ENCODE results near the gene RAPSN.

RAPSN gene

GRCh38 chr11:47440054-47440476 lies 8.9 kb downstream of the RAPSN start:
- no peaks in the 10 kb centered on the region for H3K9me3 ChIP-seq (replicated peaks in 1 of 2; ENCODE audit: control insufficient read depth in 2 of 2, insufficient read depth in 1 of 2, low read depth in 1 of 2, low read length in 2 of 2)
- H2AFZ ChIP-seq (ENCODE audit: low read length): no peak overlapping the region
- H3K23ac ChIP-seq (ENCODE audit: low read depth, low read length, poor library complexity): no peak overlapping the region
- DNase-seq (ENCODE audit: low spot score): no peak
- no peak overlapping the region for H2AK5ac ChIP-seq (ENCODE audit: low read depth, low read length)
- H3K4ac ChIP-seq (ENCODE audit: low read length): no peak overlapping the region
- peaks cover 0 to 5% (median 0%) of the 10 kb centered on the region in 3 experiments for H3K27me3 ChIP-seq (ENCODE audit: control insufficient read depth in 3 of 3, insufficient read depth in 3 of 3, low read depth in 1 of 3, low read length in 3 of 3)
- no peaks in the 10 kb centered on the region for H3K79me1 ChIP-seq (ENCODE audit: low read depth, low read length)
- no peak overlapping the region for H3K27ac ChIP-seq (replicated peaks; ENCODE audit: low read length)
- no peak overlapping the region for H2BK15ac ChIP-seq (ENCODE audit: low read length)
- no peak overlapping the region for H2BK12ac ChIP-seq (ENCODE audit: low read length)
- no peak overlapping the region for H4K8ac ChIP-seq (ENCODE audit: low read depth, low read length)
- H3K14ac ChIP-seq (ENCODE audit: low read length): no peak overlapping the region
- no peak overlapping the region for H3K4me3 ChIP-seq (ENCODE audit: low read length in 2 of 2)
- H3K4me2 ChIP-seq (ENCODE audit: insufficient read depth, low read length, poor library complexity, severe bottlenecking): no peak overlapping the region
- no CpG with 5 or more reads among the region's 2 CpGs for WGBS, 2 donors (ENCODE audit: extremely low coverage in 2 of 2, insufficient read length in 2 of 2, insufficient replicate concordance in 1 of 2)
- no peak overlapping the region for H4K91ac ChIP-seq (ENCODE audit: low read depth, low read length, poor library complexity)
- no peak overlapping the region for H2BK5ac ChIP-seq (ENCODE audit: low read length)
- H3K4me1 ChIP-seq (ENCODE audit: control insufficient read depth in 2 of 2, insufficient read depth in 1 of 2, low read depth in 1 of 2, low read length in 2 of 2): peaks cover 2 to 9% of the 10 kb centered on the region in 2 donors
- H3K36me3 ChIP-seq (replicated peaks in 1 of 2; ENCODE audit: control insufficient read depth in 2 of 2, insufficient read depth in 2 of 2, low read length in 2 of 2): no peaks in the 10 kb centered on the region
- H3K9ac ChIP-seq (ENCODE audit: low read depth, low read length, poor library complexity): no peak overlapping the region
- H3K18ac ChIP-seq (ENCODE audit: low read length): no peak overlapping the region
- H2BK120ac ChIP-seq (ENCODE audit: low read depth, low read length): no peak overlapping the region

DNA sequence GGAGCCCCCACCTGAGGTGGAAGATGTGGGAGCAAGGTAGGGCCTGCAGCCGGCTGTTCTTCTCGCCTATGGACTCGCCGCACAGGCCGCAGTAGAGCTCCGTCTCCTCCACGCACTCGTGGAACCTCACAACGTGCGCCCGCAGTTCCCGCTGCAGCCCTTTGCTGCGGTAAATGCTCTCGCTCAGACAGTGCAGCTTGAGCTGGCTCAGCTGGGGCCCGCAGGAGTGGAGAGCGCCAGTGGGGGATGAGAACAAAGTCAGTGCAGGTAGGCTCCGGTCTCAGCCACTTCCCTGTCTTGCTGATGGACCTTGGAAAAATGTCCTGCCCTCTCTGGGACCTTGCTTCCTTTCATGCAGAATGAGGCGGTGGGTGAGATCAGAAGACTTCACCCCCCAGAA lies 10.2 kb downstream of the RAPSN start:
- Histone ChIP-seq H2BK120ac (ENCODE audit: low read depth, low read length) (no peak overlapping the region), H2BK12ac (ENCODE audit: low read length) (no peak overlapping the region), H4K91ac (ENCODE audit: low read depth, low read length, poor library complexity) (no peak overlapping the region), H3K18ac (ENCODE audit: low read length) (peak overlapping the region; percentile 71), H3K27ac (replicated peaks; ENCODE audit: low read length) (no peak overlapping the region), H3K23ac (ENCODE audit: low read depth, low read length, poor library complexity) (no peak overlapping the region), H3K14ac (ENCODE audit: low read length) (no peak overlapping the region), H3K4ac (ENCODE audit: low read length) (no peak overlapping the region), H3K9ac (ENCODE audit: low read depth, low read length, poor library complexity) (peak overlapping the region; percentile 70), H2BK15ac (ENCODE audit: low read length) (no peak overlapping the region), H3K27me3 (ENCODE audit: control insufficient read depth in 3 of 3, insufficient read depth in 3 of 3, low read depth in 1 of 3, low read length in 3 of 3) (peaks cover 0 to 5% (median 0%) of the 10 kb centered on the region in 3 experiments), H3K4me3 (ENCODE audit: low read length in 2 of 2) (no peak overlapping the region), H3K4me2 (ENCODE audit: insufficient read depth, low read length, poor library complexity, severe bottlenecking) (no peak overlapping the region), H3K79me1 (ENCODE audit: low read depth, low read length) (no peaks in the 10 kb centered on the region), H2AK5ac (ENCODE audit: low read depth, low read length) (no peak overlapping the region), H2BK5ac (ENCODE audit: low read length) (peak overlapping the region; percentile 6), H3K9me3 (replicated peaks in 1 of 2; ENCODE audit: control insufficient read depth in 2 of 2, insufficient read depth in 1 of 2, low read depth in 1 of 2, low read length in 2 of 2) (no peaks in the 10 kb centered on the region), H4K8ac (ENCODE audit: low read depth, low read length) (no peak overlapping the region), H2AFZ (ENCODE audit: low read length) (peak overlapping the region; percentile 22), H3K4me1 (ENCODE audit: control insufficient read depth in 2 of 2, insufficient read depth in 1 of 2, low read depth in 1 of 2, low read length in 2 of 2) (peaks cover 2 to 9% of the 10 kb centered on the region in 2 donors), H3K36me3 (replicated peaks in 1 of 2; ENCODE audit: control insufficient read depth in 2 of 2, insufficient read depth in 2 of 2, low read length in 2 of 2) (no peaks in the 10 kb centered on the region)
- WGBS, 2 donors (ENCODE audit: extremely low coverage in 2 of 2, insufficient read length in 2 of 2, insufficient replicate concordance in 1 of 2): no CpG with 5 or more reads among the region's 18 CpGs
- DNase-seq (ENCODE audit: low spot score): no peak

DNA sequence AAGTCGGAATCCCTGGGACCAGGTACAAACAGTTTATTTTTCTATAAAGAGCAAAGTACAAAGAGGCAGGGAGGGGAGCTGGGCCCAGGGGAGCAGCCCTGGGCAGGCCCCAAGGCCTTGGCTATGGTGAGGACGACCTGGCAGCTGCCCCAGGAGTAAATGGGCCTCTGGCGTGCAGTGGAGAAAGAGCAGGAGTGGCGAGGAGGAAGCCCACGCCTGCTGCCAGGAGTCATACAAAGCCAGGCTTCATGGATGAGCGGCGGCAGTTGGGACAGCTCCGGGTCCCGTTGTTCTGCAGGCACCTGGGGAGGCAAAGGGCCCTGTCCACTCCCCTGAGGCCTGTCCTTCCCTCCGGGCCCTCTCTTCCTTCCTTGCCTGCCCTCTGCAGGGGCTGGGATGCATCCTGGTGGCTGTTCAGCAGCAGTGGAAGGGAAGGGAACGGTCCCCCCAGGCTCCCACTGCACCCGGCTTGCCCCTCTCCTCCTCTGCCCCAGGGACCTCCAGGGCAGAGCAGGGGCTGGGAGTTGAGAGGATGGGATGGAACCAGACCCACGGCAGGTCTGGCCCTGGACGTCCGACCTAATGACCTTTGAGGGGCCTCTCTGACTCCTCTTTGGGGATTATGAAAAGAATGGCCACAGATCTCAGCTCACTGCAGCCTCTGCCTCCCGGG lies 11.1 kb downstream of the RAPSN start:
- Histone ChIP-seq H3K4me3 (ENCODE audit: low read length in 2 of 2) (no peak overlapping the region), H2AFZ (ENCODE audit: low read length) (peak overlapping the region; percentile 94), H2BK5ac (ENCODE audit: low read length) (peak overlapping the region; percentile 4), H3K14ac (ENCODE audit: low read length) (no peak overlapping the region), H4K8ac (ENCODE audit: low read depth, low read length) (peak overlapping the region; percentile 52), H2BK15ac (ENCODE audit: low read length) (no peak overlapping the region), H3K27ac (replicated peaks; ENCODE audit: low read length) (no peak overlapping the region), H3K23ac (ENCODE audit: low read depth, low read length, poor library complexity) (peak overlapping the region; percentile 15), H3K9me3 (replicated peaks in 1 of 2; ENCODE audit: control insufficient read depth in 2 of 2, insufficient read depth in 1 of 2, low read depth in 1 of 2, low read length in 2 of 2) (no peaks in the 10 kb centered on the region), H2AK5ac (ENCODE audit: low read depth, low read length) (peak overlapping the region; percentile 24), H3K9ac (ENCODE audit: low read depth, low read length, poor library complexity) (peak overlapping the region; percentile 5), H2BK12ac (ENCODE audit: low read length) (no peak overlapping the region), H3K27me3 (ENCODE audit: control insufficient read depth in 3 of 3, insufficient read depth in 3 of 3, low read depth in 1 of 3, low read length in 3 of 3) (peaks cover 0 to 4% (median 0%) of the 10 kb centered on the region in 3 experiments), H3K18ac (ENCODE audit: low read length) (peak overlapping the region; percentile 9), H3K36me3 (replicated peaks in 1 of 2; ENCODE audit: control insufficient read depth in 2 of 2, insufficient read depth in 2 of 2, low read length in 2 of 2) (no peaks in the 10 kb centered on the region), H4K91ac (ENCODE audit: low read depth, low read length, poor library complexity) (no peak overlapping the region), H3K79me1 (ENCODE audit: low read depth, low read length) (no peaks in the 10 kb centered on the region), H3K4me2 (ENCODE audit: insufficient read depth, low read length, poor library complexity, severe bottlenecking) (no peak overlapping the region), H3K4ac (ENCODE audit: low read length) (no peak overlapping the region), H3K4me1 (ENCODE audit: control insufficient read depth in 2 of 2, insufficient read depth in 1 of 2, low read depth in 1 of 2, low read length in 2 of 2) (peaks cover 2 to 9% of the 10 kb centered on the region in 2 donors), H2BK120ac (ENCODE audit: low read depth, low read length) (no peak overlapping the region)
- no peak for DNase-seq (ENCODE audit: low spot score)
- WGBS, 2 donors (ENCODE audit: extremely low coverage in 2 of 2, insufficient read length in 2 of 2, insufficient replicate concordance in 1 of 2): no CpG with 5 or more reads among the region's 16 CpGs

GRCh38 chr11:47437218-47437745 lies 11.7 kb downstream of the RAPSN start:
- Histone ChIP-seq H3K27me3 (ENCODE audit: control insufficient read depth in 3 of 3, insufficient read depth in 3 of 3, low read depth in 1 of 3, low read length in 3 of 3) (no peaks in the 10 kb centered on the region), H2BK5ac (ENCODE audit: low read length) (no peak overlapping the region), H2BK15ac (ENCODE audit: low read length) (no peak overlapping the region), H3K18ac (ENCODE audit: low read length) (no peak overlapping the region), H2BK120ac (ENCODE audit: low read depth, low read length) (no peak overlapping the region), H3K9me3 (replicated peaks in 1 of 2; ENCODE audit: control insufficient read depth in 2 of 2, insufficient read depth in 1 of 2, low read depth in 1 of 2, low read length in 2 of 2) (no peaks in the 10 kb centered on the region), H3K36me3 (replicated peaks in 1 of 2; ENCODE audit: control insufficient read depth in 2 of 2, insufficient read depth in 2 of 2, low read length in 2 of 2) (no peaks in the 10 kb centered on the region), H3K79me1 (ENCODE audit: low read depth, low read length) (no peaks in the 10 kb centered on the region), H2AFZ (ENCODE audit: low read length) (peak overlapping the region; percentile 94), H3K4me3 (ENCODE audit: low read length in 2 of 2) (no peak overlapping the region), H3K9ac (ENCODE audit: low read depth, low read length, poor library complexity) (no peak overlapping the region), H2AK5ac (ENCODE audit: low read depth, low read length) (no peak overlapping the region), H2BK12ac (ENCODE audit: low read length) (no peak overlapping the region), H3K4ac (ENCODE audit: low read length) (no peak overlapping the region), H4K91ac (ENCODE audit: low read depth, low read length, poor library complexity) (no peak overlapping the region), H4K8ac (ENCODE audit: low read depth, low read length) (no peak overlapping the region), H3K23ac (ENCODE audit: low read depth, low read length, poor library complexity) (no peak overlapping the region), H3K4me1 (ENCODE audit: control insufficient read depth in 2 of 2, insufficient read depth in 1 of 2, low read depth in 1 of 2, low read length in 2 of 2) (peaks cover 2 to 9% of the 10 kb centered on the region in 2 donors), H3K14ac (ENCODE audit: low read length) (no peak overlapping the region), H3K4me2 (ENCODE audit: insufficient read depth, low read length, poor library complexity, severe bottlenecking) (no peak overlapping the region), H3K27ac (replicated peaks; ENCODE audit: low read length) (no peak overlapping the region)
- no peak for DNase-seq (ENCODE audit: low spot score)
- WGBS, 2 donors (ENCODE audit: extremely low coverage in 2 of 2, insufficient read length in 2 of 2, insufficient replicate concordance in 1 of 2): no CpG with 5 or more reads among the region's 11 CpGs
